ENCODE measurements around the gene TRAF3IP1.
A peak's percentile ranks its signal among the peaks of the same experiment; 100 is the strongest.

The TRAF3IP1 gene

GRCh38 chr2:238425505-238425978, 105.2 kb downstream of the TRAF3IP1 start:
- Histone ChIP-seq H3K27me3 (ENCODE audit: insufficient read depth, low read depth, severe bottlenecking) (no peaks in the 10 kb centered on the region), H3K9me3 (ENCODE audit: severe bottlenecking) (no peaks in the 10 kb centered on the region), H3K4me3 (ENCODE audit: low read depth, low read length) (peak overlapping the region; percentile 93), H3K36me3 (peaks cover 13% of the 10 kb centered on the region), H3K27ac (no peak overlapping the region)
- no peak for DNase-seq
- TF ChIP-seq CTCF (IDR thresholded peaks at IDR 0.05; ENCODE audit: low read depth, low read length) = no peak

- peak; percentile 64 for DNase-seq
These were observed 105.8 kb downstream of the TRAF3IP1 start for GRCh38 chr2:238425979-238426567.

GRCh38 chr2:238426568-238427434, 106.5 kb downstream of the TRAF3IP1 start, which contains the start of gene ASB1:
ASB1 (plus strand) TSS chr2:238426927; CDS start chr2:238427071, 144 bp downstream.
- peak within 1 kb of the TSS; percentile 91 for H3K27ac ChIP-seq
- no peaks in the 10 kb centered on the region for H3K9me3 ChIP-seq (ENCODE audit: severe bottlenecking)
- peaks cover 14% of the 10 kb centered on the region for H3K36me3 ChIP-seq
- no peak for TF ChIP-seq CTCF (IDR thresholded peaks at IDR 0.05; ENCODE audit: low read depth, low read length)
- peak; percentile 73 for DNase-seq
- no peaks in the 10 kb centered on the region for H3K27me3 ChIP-seq (ENCODE audit: insufficient read depth, low read depth, severe bottlenecking)
- H3K4me3 ChIP-seq (ENCODE audit: low read depth, low read length) = peak within 1 kb of the TSS; percentile 93

More at GRCh38 chr2:238425979-238426567, 105.8 kb downstream of the TRAF3IP1 start:
- Histone ChIP-seq H3K36me3 (peaks cover 14% of the 10 kb centered on the region), H3K4me3 (ENCODE audit: low read depth, low read length) (peak overlapping the region; percentile 93), H3K27ac (peak overlapping the region; percentile 91), H3K27me3 (ENCODE audit: insufficient read depth, low read depth, severe bottlenecking) (no peaks in the 10 kb centered on the region), H3K9me3 (ENCODE audit: severe bottlenecking) (no peaks in the 10 kb centered on the region)
- TF ChIP-seq CTCF (IDR thresholded peaks at IDR 0.05; ENCODE audit: low read depth, low read length) = no peak

GRCh38 chr2:238427435-238428162, 107.3 kb downstream of the TRAF3IP1 start:
- no peaks in the 10 kb centered on the region for H3K9me3 ChIP-seq (ENCODE audit: severe bottlenecking)
- no peak for TF ChIP-seq CTCF (IDR thresholded peaks at IDR 0.05; ENCODE audit: low read depth, low read length)
- peak overlapping the region; percentile 91 for H3K27ac ChIP-seq
- H3K36me3 ChIP-seq = peaks cover 14% of the 10 kb centered on the region
- DNase-seq = no peak
- H3K27me3 ChIP-seq (ENCODE audit: insufficient read depth, low read depth, severe bottlenecking) = no peaks in the 10 kb centered on the region
- H3K4me3 ChIP-seq (ENCODE audit: low read depth, low read length) = peak overlapping the region; percentile 93

- H3K4me3 ChIP-seq (ENCODE audit: low read depth, low read length) = no peak overlapping the region
These were observed 108.5 kb downstream of the TRAF3IP1 start for GRCh38 chr2:238428866-238429265.

More at GRCh38 chr2:238428866-238429265, 108.5 kb downstream of the TRAF3IP1 start:
- no peak for TF ChIP-seq CTCF (IDR thresholded peaks at IDR 0.05; ENCODE audit: low read depth, low read length)
- DNase-seq = no peak
- Histone ChIP-seq H3K27ac (no peak overlapping the region), H3K36me3 (peaks cover 22% of the 10 kb centered on the region), H3K9me3 (ENCODE audit: severe bottlenecking) (no peaks in the 10 kb centered on the region), H3K27me3 (ENCODE audit: insufficient read depth, low read depth, severe bottlenecking) (no peaks in the 10 kb centered on the region)

Data from WERI-Rb-1 (cell line).